Spleen (tissue), 11 donors: ENCODE data around the gene B3GNT9. TPM values are rescaled to one million over a fixed set of nuclear protein-coding genes. Genes with fewer than 3 reads are reported as not detected.
A peak's percentile ranks its signal among the peaks of the same experiment; 100 is the strongest.

Experiments
- DNase-seq: peaks from one replicate; pipeline ENCODE4 v3.0.0-alpha.2; 2020
- H3K27ac ChIP-seq, 8 donors: fragments of 200-600 bp; sonication (generic) in 7 of 8; 1 replicate in 4 of 8; 2 replicates in 4 of 8; pipeline versions ENCODE4 v1.5.0 to v1.8.0; 2016 to 2021; ENCODE audit warnings: inconsistent platforms in 4 of 8, mild to moderate bottlenecking in 4 of 8, moderate library complexity in 1 of 8
- H3K27me3 ChIP-seq, 7 donors: fragments of 200-600 bp; sonication (generic) in 6 of 7; replicated peaks in 1 of 7; 1 replicate in 4 of 7; 2 replicates in 3 of 7; pipeline versions ENCODE4 v1.5.0 to v1.8.0; 2016 to 2021; ENCODE audit warnings: inconsistent platforms in 3 of 7, mild to moderate bottlenecking in 1 of 7
- H3K36me3 ChIP-seq, 6 donors: fragments of 200-600 bp; sonication (generic) in 5 of 6; 1 replicate in 4 of 6; 2 replicates in 2 of 6; pipeline versions ENCODE4 v1.5.0 to v1.8.0; 2016 to 2021; ENCODE audit warnings: inconsistent platforms in 2 of 6
- H3K4me1 ChIP-seq, 6 donors: fragments of 200-600 bp; sonication (generic) in 5 of 6; 1 replicate in 3 of 6; 2 replicates in 3 of 6; pipeline versions ENCODE4 v1.5.0 to v1.8.0; 2016 to 2021; ENCODE audit warnings: inconsistent platforms in 3 of 6
- H3K4me3 ChIP-seq, 8 donors: fragments of 200-600 bp; sonication (generic) in 7 of 8; 1 replicate in 4 of 8; 2 replicates in 4 of 8; pipeline versions ENCODE4 v1.5.0 to v1.8.0; 2016 to 2021; ENCODE audit warnings: inconsistent platforms in 4 of 8, mild to moderate bottlenecking in 4 of 8, moderate library complexity in 2 of 8
- H3K9me3 ChIP-seq, 8 donors: fragments of 200-600 bp; sonication (generic) in 7 of 8; 1 replicate in 4 of 8; 2 replicates in 4 of 8; pipeline versions ENCODE4 v1.5.0 to v1.8.0; 2016 to 2021; ENCODE audit warnings: inconsistent platforms in 4 of 8
- POLR2A ChIP-seq, 3 donors: fragments of 450-650 bp; IDR thresholded peaks; one replicate each; pipeline ENCODE4 v1.5.1; 2017; ENCODE audit warnings: antibody characterized with exemption in 3 of 3, mild to moderate bottlenecking in 1 of 3
- POLR2AphosphoS5 ChIP-seq, 3 donors: sonication (generic); formaldehyde crosslinking; IDR thresholded peaks; one replicate each; pipeline ENCODE4 v1.5.1; 2017; ENCODE audit warnings: antibody characterized with exemption in 3 of 3
- WGBS, 5 donors: extraction: QIAGEN DNeasy Blood & Tissue Kit in 3 of 5; methylation state at CpG; one replicate each; pipeline versions ENCODE4 v1.1.5 to v1.1.7; 2013 to 2018; 5-methylcytosine and 5-hydroxymethylcytosine counted together
- intact Hi-C: fragments of 100-400 bp; cut with DNase I; formaldehyde crosslinking; loops from one replicate; pipeline ENCODE4 v1.15.0; 2023; ENCODE audit warnings: low total_unique reads
- polyA plus RNA-seq, 3 donors: library from polyadenylated mRNA; stranded (reverse); fragments of 200-250 nt; gene quantifications; one replicate each; pipeline ENCODE4 v1.2.1, GENCODE V29; 2013
- total RNA-seq, 7 donors: library from RNA; depleted of rRNA in 3 of 7; stranded (reverse); fragments of >200 nt in 3 of 7; fragmentation: NEBNext Ultra II Directional in 4 of 7; extraction: Animal tissue kit (Norgen Biotek cat#: 25700) in 4 of 7; gene quantifications; one replicate each; pipeline versions ENCODE4 v1.1.0 to v1.2.1, GENCODE V29; 2016 to 2021
- TF ChIP-seq, protein P1 (sequence below), 11 experiments: fragments of 200-600 bp in 7 of 11; fragments of 450-650 bp in 4 of 11; sonication (generic) in 4 of 11; IDR thresholded peaks in 8 of 11; conservative IDR thresholded peaks in 3 of 11; 1 replicate in 7 of 11; 2 replicates in 4 of 11; pipeline versions ENCODE4 v1.4.0 to v1.8.0; 2016 to 2021; ENCODE audit warnings: antibody characterized with exemption in 11 of 11, inconsistent platforms in 4 of 11, mild to moderate bottlenecking in 1 of 11
- donor health status: healthy with polysubstance abuse.
- donor health status: DM: no; HTN: no; CAD: no; lungs with moderate emphysema.
- donor health status: DM: no; HTN: no; CAD: no.
- donor health status: Bipolar disorder and iron deficiency.
- donor health status: healthy.
- donor health status: DM: no; HTN: no; CAD: no.
- donor health status: DM: yes; HTN: yes; CAD: no.

Gene B3GNT9
- total and polyA plus RNA-seq, 10 donors = 2.0 to 15.3 (median 7.6) TPM

DNA sequence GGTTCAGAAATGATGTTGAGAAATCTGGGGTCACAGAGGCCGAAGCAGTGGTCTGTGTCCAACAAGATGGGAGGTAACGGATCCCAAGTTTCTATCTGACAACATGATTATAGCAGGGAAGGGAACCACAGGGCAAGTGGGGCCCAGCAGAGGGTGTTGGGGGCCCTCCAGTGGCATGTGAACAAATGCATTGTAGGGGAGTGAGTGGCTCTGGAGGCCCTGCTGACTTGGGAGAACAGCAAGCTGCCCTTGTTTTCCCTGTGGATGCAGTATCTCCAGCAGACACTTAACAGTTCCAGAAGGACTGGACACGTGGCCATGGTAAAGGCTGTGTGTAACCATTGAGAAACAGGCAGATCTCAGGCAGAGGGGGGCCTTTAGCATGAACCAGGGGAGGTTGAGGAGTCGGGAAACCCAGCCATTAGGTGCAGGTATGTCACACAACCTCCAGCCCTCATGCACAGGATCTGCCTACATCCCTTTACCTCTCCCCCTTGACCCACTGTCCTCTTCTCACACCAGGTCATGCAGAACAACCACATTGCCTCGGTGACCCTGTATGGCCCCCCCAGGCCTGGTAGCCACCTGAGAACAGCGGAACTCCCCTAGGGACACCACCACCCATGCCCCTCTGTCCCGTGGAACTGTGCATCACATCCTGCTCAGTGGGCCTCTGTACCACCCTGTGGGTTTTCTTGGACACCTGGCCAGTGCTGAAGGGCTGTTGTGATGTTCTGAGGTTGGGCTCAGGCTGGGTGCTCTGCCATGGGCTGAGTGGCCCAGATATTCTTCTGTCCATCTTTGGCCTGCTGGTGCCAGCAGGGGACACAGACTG, 4.1 kb downstream of the B3GNT9 start:
- H3K27me3 ChIP-seq = peaks cover 0 to 32% (median 23%) of the 10 kb centered on the region in 7 donors
- H3K36me3 ChIP-seq = peaks cover 0 to 80% (median 70%) of the 10 kb centered on the region in 6 donors
- intact Hi-C loops = no loop called here
- no peak overlapping the region for H3K27ac ChIP-seq
- DNase-seq = peak; percentile 19
- no peak for TF ChIP-seq POLR2A (IDR thresholded peaks at IDR 0.05)
- TF ChIP-seq, protein P1, sequence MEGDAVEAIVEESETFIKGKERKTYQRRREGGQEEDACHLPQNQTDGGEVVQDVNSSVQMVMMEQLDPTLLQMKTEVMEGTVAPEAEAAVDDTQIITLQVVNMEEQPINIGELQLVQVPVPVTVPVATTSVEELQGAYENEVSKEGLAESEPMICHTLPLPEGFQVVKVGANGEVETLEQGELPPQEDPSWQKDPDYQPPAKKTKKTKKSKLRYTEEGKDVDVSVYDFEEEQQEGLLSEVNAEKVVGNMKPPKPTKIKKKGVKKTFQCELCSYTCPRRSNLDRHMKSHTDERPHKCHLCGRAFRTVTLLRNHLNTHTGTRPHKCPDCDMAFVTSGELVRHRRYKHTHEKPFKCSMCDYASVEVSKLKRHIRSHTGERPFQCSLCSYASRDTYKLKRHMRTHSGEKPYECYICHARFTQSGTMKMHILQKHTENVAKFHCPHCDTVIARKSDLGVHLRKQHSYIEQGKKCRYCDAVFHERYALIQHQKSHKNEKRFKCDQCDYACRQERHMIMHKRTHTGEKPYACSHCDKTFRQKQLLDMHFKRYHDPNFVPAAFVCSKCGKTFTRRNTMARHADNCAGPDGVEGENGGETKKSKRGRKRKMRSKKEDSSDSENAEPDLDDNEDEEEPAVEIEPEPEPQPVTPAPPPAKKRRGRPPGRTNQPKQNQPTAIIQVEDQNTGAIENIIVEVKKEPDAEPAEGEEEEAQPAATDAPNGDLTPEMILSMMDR (IDR thresholded peaks at IDR 0.05 in 8 of 11, conservative IDR thresholded peaks at IDR 0.05 in 3 of 11) = no peak
- no peak for TF ChIP-seq POLR2AphosphoS5 (IDR thresholded peaks at IDR 0.05)
- H3K9me3 ChIP-seq = no peaks in the 10 kb centered on the region
- peaks cover 5 to 27% (median 21%) of the 10 kb centered on the region in 6 donors for H3K4me1 ChIP-seq
- WGBS, 5 donors = 72 to 93% (median 88%) methylated on average over 6 to 7 of the region's 7 CpGs
- H3K4me3 ChIP-seq = no peak overlapping the region

DNA sequence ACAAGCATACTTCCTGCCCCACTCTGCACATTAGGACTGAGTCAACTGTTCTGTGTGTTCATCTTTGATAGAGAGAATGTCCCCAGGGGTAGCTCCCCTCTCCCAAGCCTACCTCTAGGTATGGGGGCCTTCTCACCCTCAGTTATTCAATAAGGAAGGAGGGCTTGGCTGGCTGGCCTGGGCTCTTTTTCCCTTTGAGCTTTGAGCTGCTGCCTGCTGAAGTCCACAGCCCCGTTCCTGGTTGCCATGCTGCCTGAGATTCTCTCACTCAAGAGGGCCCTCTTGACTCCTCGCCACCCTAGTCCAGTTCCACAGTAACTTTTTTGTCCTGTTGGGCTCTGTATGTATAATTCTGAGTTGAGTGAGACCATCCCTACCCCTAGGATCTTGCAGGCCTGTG, 5.1 kb downstream of the B3GNT9 start:
- intact Hi-C loops = no loop called here
- Histone ChIP-seq H3K4me1 (peaks cover 5 to 18% (median 14%) of the 10 kb centered on the region in 6 donors), H3K4me3 (no peak overlapping the region), H3K27me3 (peaks cover 0 to 22% (median 15%) of the 10 kb centered on the region in 7 donors), H3K36me3 (peaks cover 0 to 90% (median 80%) of the 10 kb centered on the region in 6 donors), H3K9me3 (no peaks in the 10 kb centered on the region), H3K27ac (peak overlapping the region in 2 of 8 donors; percentile 23 to 24)
- TF ChIP-seq POLR2AphosphoS5 (IDR thresholded peaks at IDR 0.05) = no peak
- TF ChIP-seq POLR2A (IDR thresholded peaks at IDR 0.05) = no peak
- TF ChIP-seq, protein P1 (IDR thresholded peaks at IDR 0.05 in 8 of 11, conservative IDR thresholded peaks at IDR 0.05 in 3 of 11) = no peak
- peak; percentile 53 for DNase-seq
- 83 to 95% (median 89%) methylated on average over 2 of the region's 2 CpGs for WGBS, 5 donors

DNA sequence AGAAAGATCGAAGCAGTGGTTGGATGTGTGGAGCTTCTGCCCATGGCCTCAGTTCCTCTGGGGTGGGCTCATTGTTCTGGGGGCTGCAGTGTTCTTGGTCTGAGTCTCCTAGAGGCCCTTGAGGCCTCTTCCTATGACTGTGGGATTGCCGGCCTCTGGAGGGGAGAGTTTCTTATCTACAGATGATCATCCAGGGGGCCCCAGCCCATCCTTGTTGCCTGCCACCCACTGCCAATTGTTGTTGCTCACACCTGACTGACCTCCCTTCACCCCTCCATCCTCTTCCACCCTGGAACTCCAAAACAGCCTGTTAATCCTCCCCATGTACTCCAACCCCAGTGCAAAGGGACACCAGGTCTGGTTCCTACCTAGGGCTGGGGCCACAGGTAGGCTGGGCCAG, 5.9 kb downstream of the B3GNT9 start:
- DNase-seq = peak; percentile 33
- whole genome bisulfite sequencing, 5 donors = 86 to 97% (median 95%) methylated on average over 2 of the region's 2 CpGs
- Histone ChIP-seq H3K9me3 (no peaks in the 10 kb centered on the region), H3K27ac (peak overlapping the region in 2 of 8 donors; percentile 23 to 24), H3K36me3 (peaks cover 0 to 98% (median 88%) of the 10 kb centered on the region in 6 donors), H3K27me3 (peaks cover 0 to 14% (median 7%) of the 10 kb centered on the region in 7 donors), H3K4me3 (no peak overlapping the region), H3K4me1 (peaks cover 0 to 10% (median 6%) of the 10 kb centered on the region in 6 donors)
- TF ChIP-seq POLR2A (IDR thresholded peaks at IDR 0.05) = no peak
- no peak for TF ChIP-seq POLR2AphosphoS5 (IDR thresholded peaks at IDR 0.05)
- TF ChIP-seq, protein P1 (IDR thresholded peaks at IDR 0.05 in 8 of 11, conservative IDR thresholded peaks at IDR 0.05 in 3 of 11) = no peak
- intact Hi-C loops = no loop called here

DNA sequence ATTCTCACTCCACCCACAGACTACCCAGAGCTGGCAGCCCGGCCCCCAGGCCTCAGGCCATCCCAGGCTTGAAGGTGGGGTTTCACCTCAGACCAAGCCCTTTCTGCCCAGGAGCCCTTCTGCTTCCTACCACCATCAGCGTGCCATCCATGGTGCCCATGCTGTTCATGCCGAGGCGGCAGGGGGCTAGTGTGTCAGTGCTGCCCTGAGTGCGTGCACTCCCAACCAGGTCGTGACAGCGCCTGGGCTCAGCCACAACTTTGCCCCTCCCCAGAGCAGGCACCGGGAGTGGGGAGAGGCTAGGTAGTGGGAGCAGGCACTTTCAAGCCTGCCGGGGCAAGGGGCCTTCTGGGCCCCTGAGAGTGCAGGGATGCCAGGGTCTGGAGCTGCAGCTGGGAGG, 8.5 kb downstream of the B3GNT9 start:
- Histone ChIP-seq H3K36me3 (peaks cover 0 to 100% (median 94%) of the 10 kb centered on the region in 6 donors), H3K4me3 (no peak overlapping the region), H3K27ac (no peak overlapping the region), H3K9me3 (no peaks in the 10 kb centered on the region), H3K4me1 (no peaks in the 10 kb centered on the region), H3K27me3 (no peaks in the 10 kb centered on the region)
- TF ChIP-seq, protein P1 (IDR thresholded peaks at IDR 0.05 in 8 of 11, conservative IDR thresholded peaks at IDR 0.05 in 3 of 11) = no peak
- TF ChIP-seq POLR2AphosphoS5 (IDR thresholded peaks at IDR 0.05) = peak in 1 of 3 donors; percentile 54
- WGBS, 5 donors = 92 to 96% (median 94%) methylated on average over 6 to 9 of the region's 9 CpGs
- DNase-seq = peak; percentile 49
- intact Hi-C loops = no loop called here
